ENCODE data around the gene AFAP1. TPM values are rescaled to one million over a fixed set of nuclear protein-coding genes. Genes with fewer than 3 reads are reported as not detected.
A peak's percentile ranks its signal among the peaks of the same experiment; 100 is the strongest.

AFAP1 gene
- total RNA-seq, 2 donors from 2014 or later = 18.2 to 22.5 TPM

DNA sequence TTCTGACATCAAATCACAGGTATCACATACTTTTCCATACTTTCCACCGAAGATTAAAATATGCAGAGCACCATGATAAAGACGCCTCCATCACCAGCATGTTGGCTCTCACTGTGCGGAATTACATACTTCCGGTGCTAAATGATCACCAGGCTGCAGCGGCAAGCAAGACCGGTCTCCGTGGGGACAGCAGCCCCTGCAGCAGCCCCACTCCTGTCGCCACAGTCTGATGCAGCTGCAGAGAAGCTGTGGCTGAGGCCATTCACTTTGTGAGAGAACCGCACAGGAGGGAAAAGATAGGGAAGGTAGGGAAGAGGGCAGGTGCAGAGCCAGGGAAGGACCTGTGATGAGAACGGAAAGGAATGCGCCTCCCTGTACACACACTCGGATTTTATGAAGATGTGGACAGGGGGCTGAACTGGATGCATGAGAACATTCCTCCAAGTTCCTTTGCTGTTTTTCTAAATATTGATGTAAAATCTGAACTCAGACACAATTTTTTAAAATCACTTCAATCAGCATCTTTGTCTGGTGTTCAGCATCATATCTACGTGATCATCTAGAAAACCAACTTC, 38.3 kb downstream of the AFAP1 start:
- Mint-ChIP-seq H3K4me3 (no peak overlapping the region), H3K36me3 (ENCODE audit: low read depth) (no peaks in the 10 kb centered on the region), H3K9me3 (no peaks in the 10 kb centered on the region), H3K4me1 (peaks cover 60% of the 10 kb centered on the region), H3K27ac (peak overlapping the region; percentile 56), H3K27me3 (ENCODE audit: insufficient read depth) (no peaks in the 10 kb centered on the region)
- no peak overlapping the region for H3K9ac ChIP-seq (ENCODE audit: extremely low read depth, low read length, poor library complexity, severe bottlenecking)
- H3K36me3 ChIP-seq (ENCODE audit: control insufficient read depth, insufficient read depth, low read length) = no peaks in the 10 kb centered on the region
- H3K4me3 ChIP-seq (ENCODE audit: low read length) = no peak overlapping the region
- peaks cover 34% of the 10 kb centered on the region for H3K4me1 ChIP-seq (ENCODE audit: control insufficient read depth, insufficient read depth, low read length)
- TF ChIP-seq, protein P1, sequence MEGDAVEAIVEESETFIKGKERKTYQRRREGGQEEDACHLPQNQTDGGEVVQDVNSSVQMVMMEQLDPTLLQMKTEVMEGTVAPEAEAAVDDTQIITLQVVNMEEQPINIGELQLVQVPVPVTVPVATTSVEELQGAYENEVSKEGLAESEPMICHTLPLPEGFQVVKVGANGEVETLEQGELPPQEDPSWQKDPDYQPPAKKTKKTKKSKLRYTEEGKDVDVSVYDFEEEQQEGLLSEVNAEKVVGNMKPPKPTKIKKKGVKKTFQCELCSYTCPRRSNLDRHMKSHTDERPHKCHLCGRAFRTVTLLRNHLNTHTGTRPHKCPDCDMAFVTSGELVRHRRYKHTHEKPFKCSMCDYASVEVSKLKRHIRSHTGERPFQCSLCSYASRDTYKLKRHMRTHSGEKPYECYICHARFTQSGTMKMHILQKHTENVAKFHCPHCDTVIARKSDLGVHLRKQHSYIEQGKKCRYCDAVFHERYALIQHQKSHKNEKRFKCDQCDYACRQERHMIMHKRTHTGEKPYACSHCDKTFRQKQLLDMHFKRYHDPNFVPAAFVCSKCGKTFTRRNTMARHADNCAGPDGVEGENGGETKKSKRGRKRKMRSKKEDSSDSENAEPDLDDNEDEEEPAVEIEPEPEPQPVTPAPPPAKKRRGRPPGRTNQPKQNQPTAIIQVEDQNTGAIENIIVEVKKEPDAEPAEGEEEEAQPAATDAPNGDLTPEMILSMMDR (conservative IDR thresholded peaks at IDR 0.05) = no peak
- no peaks in the 10 kb centered on the region for H3K27me3 ChIP-seq (ENCODE audit: control insufficient read depth, insufficient read depth, low read length, poor library complexity, severe bottlenecking)
- no peak for DNase-seq
- no peaks in the 10 kb centered on the region for H3K9me3 ChIP-seq (ENCODE audit: control insufficient read depth, low read length)
- 87 to 96% methylated on average over 5 to 13 of the region's 13 CpGs for WGBS, 2 experiments (ENCODE audit: insufficient coverage in 1 of 2, insufficient read length in 1 of 2)
- peak overlapping the region; percentile 76 for H3K27ac ChIP-seq (ENCODE audit: low read depth, low read length)

DNA sequence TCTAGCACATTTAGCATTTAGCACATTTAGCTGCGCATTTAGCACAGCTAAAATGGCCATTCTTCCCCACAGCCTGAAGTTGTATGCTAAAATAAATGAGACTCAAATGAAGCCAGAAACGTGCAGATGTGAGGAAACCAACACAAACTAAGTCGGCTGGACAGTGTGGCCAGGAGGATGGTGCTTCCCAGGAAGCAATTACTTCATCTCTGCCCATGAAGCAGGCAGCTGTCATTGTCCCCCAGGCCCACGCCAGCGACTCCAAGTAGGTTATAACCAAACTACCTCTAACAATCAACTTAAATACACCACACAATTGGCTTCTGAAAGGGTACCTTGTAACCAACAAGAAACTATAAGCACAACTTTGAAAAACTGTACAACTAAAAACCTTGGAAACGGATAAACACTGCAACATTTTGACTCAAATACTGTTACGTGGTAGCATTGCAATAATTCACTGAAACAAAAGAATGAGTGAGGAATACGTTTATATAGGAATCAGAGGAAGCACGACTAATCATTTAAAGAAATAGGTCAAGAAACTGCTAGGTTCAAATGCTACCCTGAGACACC, 39.2 kb downstream of the AFAP1 start:
- WGBS, 2 experiments (ENCODE audit: insufficient coverage in 1 of 2, insufficient read length in 1 of 2) = 74 to 75% methylated on average over 7 to 9 of the region's 9 CpGs
- peaks cover 51% of the 10 kb centered on the region for H3K4me1 Mint-ChIP-seq
- no peaks in the 10 kb centered on the region for H3K36me3 Mint-ChIP-seq (ENCODE audit: low read depth)
- no peak for DNase-seq
- H3K36me3 ChIP-seq (ENCODE audit: control insufficient read depth, insufficient read depth, low read length) = no peaks in the 10 kb centered on the region
- peak overlapping the region; percentile 76 for H3K27ac ChIP-seq (ENCODE audit: low read depth, low read length)
- H3K4me1 ChIP-seq (ENCODE audit: control insufficient read depth, insufficient read depth, low read length) = peaks cover 30% of the 10 kb centered on the region
- TF ChIP-seq, protein P1 (conservative IDR thresholded peaks at IDR 0.05) = no peak
- H3K9me3 ChIP-seq (ENCODE audit: control insufficient read depth, low read length) = no peaks in the 10 kb centered on the region
- no peak overlapping the region for H3K9ac ChIP-seq (ENCODE audit: extremely low read depth, low read length, poor library complexity, severe bottlenecking)
- no peaks in the 10 kb centered on the region for H3K27me3 Mint-ChIP-seq (ENCODE audit: insufficient read depth)
- H3K4me3 Mint-ChIP-seq = no peak overlapping the region
- H3K27me3 ChIP-seq (ENCODE audit: control insufficient read depth, insufficient read depth, low read length, poor library complexity, severe bottlenecking) = no peaks in the 10 kb centered on the region
- no peaks in the 10 kb centered on the region for H3K9me3 Mint-ChIP-seq
- H3K4me3 ChIP-seq (ENCODE audit: low read length) = peak overlapping the region; percentile 54
- H3K27ac Mint-ChIP-seq = no peak overlapping the region

DNA sequence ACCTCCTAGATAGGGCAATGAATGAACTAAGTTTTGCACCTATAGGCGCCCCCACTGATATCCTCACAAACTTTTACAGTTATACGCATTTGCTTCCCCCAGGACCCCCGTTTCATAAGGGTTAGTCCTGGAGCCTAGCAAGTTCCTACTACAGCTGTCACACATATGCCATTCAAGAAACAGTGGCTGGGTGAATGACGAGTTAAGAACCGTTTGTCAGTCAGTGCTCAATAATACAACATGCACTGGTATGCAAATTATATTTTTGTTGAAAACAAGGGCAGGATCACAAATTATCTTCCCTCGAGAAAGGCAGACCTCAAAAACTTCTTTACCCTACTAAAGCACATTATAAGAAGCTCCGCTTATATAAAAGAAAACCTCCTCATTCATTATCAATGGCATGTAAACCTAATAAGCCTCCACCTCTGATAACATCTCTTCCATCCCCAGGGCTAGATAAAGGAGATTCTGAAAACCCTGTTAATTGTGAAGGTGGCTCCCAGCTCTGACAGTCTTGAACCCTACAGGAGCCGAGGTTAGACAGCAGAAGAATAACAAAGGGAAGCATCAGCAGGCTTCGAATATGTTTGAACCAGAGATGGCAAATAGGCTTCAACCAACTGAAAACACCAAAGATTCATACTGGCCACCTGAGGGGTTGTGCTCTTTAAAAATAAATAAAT, 40.3 kb downstream of the AFAP1 start:
- WGBS, 2 experiments (ENCODE audit: insufficient coverage in 1 of 2, insufficient read length in 1 of 2) = 47 to 80% methylated on average over 2 to 9 of the region's 9 CpGs
- no peaks in the 10 kb centered on the region for H3K9me3 Mint-ChIP-seq
- no peak for DNase-seq
- no peak overlapping the region for H3K4me3 Mint-ChIP-seq
- Histone ChIP-seq H3K9me3 (ENCODE audit: control insufficient read depth, low read length) (no peaks in the 10 kb centered on the region), H3K4me1 (ENCODE audit: control insufficient read depth, insufficient read depth, low read length) (peaks cover 30% of the 10 kb centered on the region), H3K36me3 (ENCODE audit: control insufficient read depth, insufficient read depth, low read length) (no peaks in the 10 kb centered on the region), H3K27me3 (ENCODE audit: control insufficient read depth, insufficient read depth, low read length, poor library complexity, severe bottlenecking) (no peaks in the 10 kb centered on the region), H3K9ac (ENCODE audit: extremely low read depth, low read length, poor library complexity, severe bottlenecking) (no peak overlapping the region), H3K27ac (ENCODE audit: low read depth, low read length) (no peak overlapping the region), H3K4me3 (ENCODE audit: low read length) (peak overlapping the region; percentile 64)
- H3K4me1 Mint-ChIP-seq = peaks cover 47% of the 10 kb centered on the region
- H3K36me3 Mint-ChIP-seq (ENCODE audit: low read depth) = no peaks in the 10 kb centered on the region
- no peak overlapping the region for H3K27ac Mint-ChIP-seq
- TF ChIP-seq, protein P1 (conservative IDR thresholded peaks at IDR 0.05) = no peak
- H3K27me3 Mint-ChIP-seq (ENCODE audit: insufficient read depth) = no peaks in the 10 kb centered on the region
